ENCODE results near the gene THRAP3.
"Not testable (repeated sequence)": the region's sequence is repeated elsewhere in the genome, so short reads cannot be mapped to it uniquely, and the experiment has no call there.

Gene THRAP3

GRCh38 chr1:36223996-36224536 is at the start of gene THRAP3:
THRAP3 (plus strand) TSS chr1:36224443; CDS start chr1:36282564, 58,121 bp downstream.
- peak; percentile 100 for DNase-seq (ENCODE audit: low spot score)

- DNase-seq (ENCODE audit: low spot score), result no peak
These were observed 49.5 kb upstream of the THRAP3 start for GRCh38 chr1:36174713-36175112.

- no peak for DNase-seq (ENCODE audit: low spot score)
These were observed 48.8 kb upstream of the THRAP3 start for GRCh38 chr1:36175137-36176095.

- DNase-seq (ENCODE audit: low spot score), result no peak
These were observed 47.9 kb upstream of the THRAP3 start for GRCh38 chr1:36176106-36176949.

GRCh38 chr1:36177589-36178431 is 46.4 kb upstream of the THRAP3 start:
- DNase-seq (ENCODE audit: low spot score), result no peak

GRCh38 chr1:36178471-36179219 is 45.6 kb upstream of the THRAP3 start:
- no peak for DNase-seq (ENCODE audit: low spot score)

- DNase-seq (ENCODE audit: low spot score), result no peak
These were observed 45.0 kb upstream of the THRAP3 start for GRCh38 chr1:36179220-36179600.

GRCh38 chr1:36182734-36183133 is 41.5 kb upstream of the THRAP3 start:
- no peak for DNase-seq (ENCODE audit: low spot score)

- no peak for DNase-seq (ENCODE audit: low spot score)
These were observed 40.9 kb upstream of the THRAP3 start for GRCh38 chr1:36183309-36183856.

GRCh38 chr1:36187800-36188593 is 36.2 kb upstream of the THRAP3 start:
- peak; percentile 85 for DNase-seq (ENCODE audit: low spot score)

GRCh38 chr1:36196805-36197204 is 27.4 kb upstream of the THRAP3 start:
- DNase-seq (ENCODE audit: low spot score), result not testable (repeated sequence)

GRCh38 chr1:36198641-36199040 is 25.6 kb upstream of the THRAP3 start:
- no peak for DNase-seq (ENCODE audit: low spot score)

GRCh38 chr1:36199934-36200741 is 24.1 kb upstream of the THRAP3 start:
- DNase-seq (ENCODE audit: low spot score), result no peak

GRCh38 chr1:36203027-36203553 is 21.2 kb upstream of the THRAP3 start:
- no peak for DNase-seq (ENCODE audit: low spot score)

- DNase-seq (ENCODE audit: low spot score), result no peak
These were observed 20.5 kb upstream of the THRAP3 start for GRCh38 chr1:36203554-36204346.

GRCh38 chr1:36204347-36204909 is 19.8 kb upstream of the THRAP3 start:
- no peak for DNase-seq (ENCODE audit: low spot score)

GRCh38 chr1:36206323-36206858 is 17.9 kb upstream of the THRAP3 start:
- DNase-seq (ENCODE audit: low spot score), result no peak
